Caco-2 (cell line): ENCODE results near the gene ANAPC2. TPM values are rescaled to one million over a fixed set of nuclear protein-coding genes. Genes with fewer than 3 reads are reported as not detected.

Experiments
- BruUV-seq: library from RNA; stranded (reverse); fragments of 400-500 nt; replicated peaks from 2 replicates; lab custom pipeline; 2021; lab: Mats Ljungman, UMichigan
- CTCF ChIA-PET: fragments of 300-600 bp; sonication (Branson Sonifier 250); formaldehyde crosslinking; loops from one replicate; lab custom pipeline; 2022; ENCODE audit warnings: antibody characterized with exemption; lab: Charles Lee
- POLR2A ChIA-PET: fragments of 300-600 bp; sonication (Branson Sonifier 250); formaldehyde crosslinking; loops from one replicate; lab custom pipeline; 2022; ENCODE audit warnings: antibody characterized with exemption; lab: Charles Lee
- DNase-seq, 2 experiments: peaks; one replicate each; pipeline versions ENCODE4 v3.0.0 to v3.0.0-alpha.2; 2020 to 2022
- H3K27me3 ChIP-seq: replicated peaks from 2 replicates; pipeline ENCODE4 v1.6.0; 2011; ENCODE audit warnings: low read length; ENCODE audit not compliant: control insufficient read depth, insufficient read depth
- H3K36me3 ChIP-seq: 2 replicates; pipeline ENCODE4 v1.5.1; 2011; ENCODE audit warnings: low read length; ENCODE audit not compliant: control insufficient read depth, insufficient read depth
- H3K4me1 ChIP-seq: fragments of 250-450 bp; sonication (Bioruptor Pico); 2 replicates; pipeline ENCODE4 v1.5.1; 2020; ENCODE audit warnings: mild to moderate bottlenecking
- H3K4me3 ChIP-seq: 2 replicates; pipeline ENCODE4 v1.5.1; 2011; ENCODE audit warnings: low read depth, mild to moderate bottlenecking, control low read depth, low read length
- H3K9me3 ChIP-seq: fragments of 250-450 bp; sonication (Bioruptor Pico); 2 replicates; pipeline ENCODE4 v1.5.1; 2020; ENCODE audit warnings: mild to moderate bottlenecking, moderate library complexity
- H3K27ac Mint-ChIP-seq: one replicate; pipeline ENCODE4 v1.8.0; 2022; ENCODE audit warnings: mixed read lengths; ENCODE audit not compliant: unreplicated experiment
- H3K27me3 Mint-ChIP-seq: one replicate; pipeline ENCODE4 v1.8.0; 2022; ENCODE audit warnings: mixed read lengths; ENCODE audit not compliant: insufficient read depth, unreplicated experiment
- H3K36me3 Mint-ChIP-seq: one replicate; pipeline ENCODE4 v1.8.0; 2022; ENCODE audit warnings: mild to moderate bottlenecking, mixed read lengths; ENCODE audit not compliant: insufficient read depth, unreplicated experiment
- H3K4me1 Mint-ChIP-seq: one replicate; pipeline ENCODE4 v1.8.0; 2022; ENCODE audit warnings: low read depth, mixed read lengths; ENCODE audit not compliant: unreplicated experiment
- H3K4me3 Mint-ChIP-seq: one replicate; pipeline ENCODE4 v1.8.0; 2022; ENCODE audit warnings: mild to moderate bottlenecking, moderate library complexity, mixed read lengths; ENCODE audit not compliant: unreplicated experiment
- H3K9me3 Mint-ChIP-seq: one replicate; pipeline ENCODE4 v1.8.0; 2022; ENCODE audit warnings: mixed read lengths; ENCODE audit not compliant: unreplicated experiment
- intact Hi-C: fragments of 100-400 bp; cut with micrococcal nuclease; formaldehyde crosslinking; loops from one replicate; pipeline ENCODE4 v1.10.0; 2022; ENCODE audit not compliant: unreplicated experiment
- total RNA-seq: library from RNA; stranded (reverse); gene quantifications from 2 replicates; pipeline ENCODE4 v1.2.3, GENCODE V29; 2022
- TF ChIP-seq, protein P1 (sequence below), 2 experiments: fragments of 200-600 bp in 1 of 2; IDR thresholded peaks; 1 replicate in 1 of 2; 2 replicates in 1 of 2; pipeline versions ENCODE4 v1.5.1 to v1.8.0; 2011 to 2022; ENCODE audit warnings: antibody characterized with exemption in 1 of 2, control low read depth in 1 of 2, inconsistent platforms in 1 of 2, low read depth in 1 of 2, low read length in 1 of 2, mild to moderate bottlenecking in 1 of 2, moderate library complexity in 1 of 2; ENCODE audit not compliant: insufficient read depth in 1 of 2, severe bottlenecking in 1 of 2, unreplicated experiment in 1 of 2

ANAPC2 gene
- total RNA-seq, 1 experiment from 2014 or later: 67.5 TPM

DNA sequence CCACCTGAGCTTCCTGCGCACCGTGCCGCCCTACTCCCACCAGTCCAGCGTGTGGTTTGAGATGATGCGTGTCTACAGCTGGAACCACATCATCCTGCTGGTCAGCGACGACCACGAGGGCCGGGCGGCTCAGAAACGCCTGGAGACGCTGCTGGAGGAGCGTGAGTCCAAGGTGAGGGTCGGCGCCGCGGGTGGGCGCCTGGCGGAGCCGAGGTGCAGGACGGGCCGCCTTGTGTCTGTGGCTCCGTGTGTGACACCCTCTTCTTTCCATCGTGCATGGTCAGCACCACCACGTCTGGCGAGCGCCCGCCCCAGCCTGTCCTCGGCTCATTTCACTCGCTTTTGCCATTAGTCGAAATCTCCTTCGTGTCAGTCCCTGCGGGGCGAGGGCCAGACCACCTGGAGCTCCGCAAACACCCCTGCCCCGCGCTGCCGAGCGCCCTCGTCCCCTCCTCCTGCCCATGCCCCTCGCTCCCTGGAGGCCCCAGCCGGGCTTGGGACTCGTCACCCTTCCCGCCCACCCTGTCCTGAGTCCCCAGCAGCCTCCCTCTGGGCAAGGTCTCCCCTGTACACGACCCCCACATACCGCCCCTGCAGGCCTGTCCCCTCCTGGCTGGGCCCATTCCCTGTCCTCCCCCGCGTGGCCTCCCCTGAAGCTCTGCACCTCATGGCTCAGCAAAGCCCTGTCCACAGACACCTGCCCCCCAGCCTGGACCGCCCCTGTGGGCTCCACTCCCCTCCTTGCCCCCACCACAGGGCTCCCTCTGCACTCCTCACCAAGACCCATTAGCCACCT, 42.4 kb downstream of the ANAPC2 start:
- no peaks in the 10 kb centered on the region for H3K36me3 ChIP-seq
- Mint-ChIP-seq H3K4me1 (no peaks in the 10 kb centered on the region), H3K27me3 (peaks cover 13% of the 10 kb centered on the region), H3K4me3 (no peak overlapping the region), H3K9me3 (no peaks in the 10 kb centered on the region), H3K27ac (no peak overlapping the region), H3K36me3 (peaks cover 7% of the 10 kb centered on the region)
- no peak overlapping the region for H3K4me3 ChIP-seq
- no peak for DNase-seq
- TF ChIP-seq, protein P1, sequence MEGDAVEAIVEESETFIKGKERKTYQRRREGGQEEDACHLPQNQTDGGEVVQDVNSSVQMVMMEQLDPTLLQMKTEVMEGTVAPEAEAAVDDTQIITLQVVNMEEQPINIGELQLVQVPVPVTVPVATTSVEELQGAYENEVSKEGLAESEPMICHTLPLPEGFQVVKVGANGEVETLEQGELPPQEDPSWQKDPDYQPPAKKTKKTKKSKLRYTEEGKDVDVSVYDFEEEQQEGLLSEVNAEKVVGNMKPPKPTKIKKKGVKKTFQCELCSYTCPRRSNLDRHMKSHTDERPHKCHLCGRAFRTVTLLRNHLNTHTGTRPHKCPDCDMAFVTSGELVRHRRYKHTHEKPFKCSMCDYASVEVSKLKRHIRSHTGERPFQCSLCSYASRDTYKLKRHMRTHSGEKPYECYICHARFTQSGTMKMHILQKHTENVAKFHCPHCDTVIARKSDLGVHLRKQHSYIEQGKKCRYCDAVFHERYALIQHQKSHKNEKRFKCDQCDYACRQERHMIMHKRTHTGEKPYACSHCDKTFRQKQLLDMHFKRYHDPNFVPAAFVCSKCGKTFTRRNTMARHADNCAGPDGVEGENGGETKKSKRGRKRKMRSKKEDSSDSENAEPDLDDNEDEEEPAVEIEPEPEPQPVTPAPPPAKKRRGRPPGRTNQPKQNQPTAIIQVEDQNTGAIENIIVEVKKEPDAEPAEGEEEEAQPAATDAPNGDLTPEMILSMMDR (IDR thresholded peaks at IDR 0.05; ENCODE audit: insufficient read depth in 1 of 2, low read depth in 1 of 2, low read length in 1 of 2, severe bottlenecking in 1 of 2, unreplicated experiment in 1 of 2): no peak
- H3K9me3 ChIP-seq: no peaks in the 10 kb centered on the region
- intact Hi-C loops: no loop called here
- H3K27me3 ChIP-seq: no peaks in the 10 kb centered on the region
- no TSS peak for BruUV-seq
- ChIA-PET POLR2A (no interaction called here), CTCF (interaction anchor here (0.5 kb wide), 1 partner anchor 78 kb away, joined by 5 read pairs; no protein-coding TSS in a partner anchor)
- H3K4me1 ChIP-seq: no peaks in the 10 kb centered on the region

DNA sequence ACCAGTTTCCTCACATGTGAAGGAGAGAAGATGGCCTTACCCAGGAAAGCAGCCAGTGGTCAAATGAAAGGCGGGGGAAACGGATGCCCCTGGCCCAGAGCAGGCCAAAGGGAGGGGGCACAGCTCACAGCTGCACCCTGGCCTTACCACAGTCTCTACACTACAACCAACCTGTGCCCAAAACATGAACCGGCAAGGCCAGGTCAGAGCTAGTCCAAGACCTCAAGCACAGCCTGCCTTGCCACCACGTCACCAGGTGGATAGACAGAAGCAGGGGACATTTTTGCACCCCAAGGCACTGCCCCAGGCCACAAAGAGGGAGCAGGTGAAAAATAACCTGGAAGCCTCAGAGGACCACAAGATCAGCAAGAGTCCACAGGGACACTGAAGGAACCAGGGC, 44.9 kb downstream of the ANAPC2 start:
- no peaks in the 10 kb centered on the region for H3K9me3 ChIP-seq
- H3K27me3 Mint-ChIP-seq: peaks cover 13% of the 10 kb centered on the region
- intact Hi-C loops: loop anchor here (5.0 kb wide), 1 partner anchor 501 kb away; no protein-coding TSS in a partner anchor
- no peak overlapping the region for H3K4me3 ChIP-seq
- H3K27me3 ChIP-seq: no peaks in the 10 kb centered on the region
- H3K4me1 Mint-ChIP-seq: no peaks in the 10 kb centered on the region
- DNase-seq: no peak
- no peaks in the 10 kb centered on the region for H3K36me3 Mint-ChIP-seq
- no peaks in the 10 kb centered on the region for H3K36me3 ChIP-seq
- no TSS peak for BruUV-seq
- ChIA-PET POLR2A (no interaction called here), CTCF (no interaction called here)
- no peak overlapping the region for H3K27ac Mint-ChIP-seq
- no peak overlapping the region for H3K4me3 Mint-ChIP-seq
- peaks cover 5% of the 10 kb centered on the region; the same call in 1 of the 2 replicates for H3K4me1 ChIP-seq
- TF ChIP-seq, protein P1 (IDR thresholded peaks at IDR 0.05; ENCODE audit: insufficient read depth in 1 of 2, low read depth in 1 of 2, low read length in 1 of 2, severe bottlenecking in 1 of 2, unreplicated experiment in 1 of 2): no peak
- H3K9me3 Mint-ChIP-seq: no peaks in the 10 kb centered on the region

DNA sequence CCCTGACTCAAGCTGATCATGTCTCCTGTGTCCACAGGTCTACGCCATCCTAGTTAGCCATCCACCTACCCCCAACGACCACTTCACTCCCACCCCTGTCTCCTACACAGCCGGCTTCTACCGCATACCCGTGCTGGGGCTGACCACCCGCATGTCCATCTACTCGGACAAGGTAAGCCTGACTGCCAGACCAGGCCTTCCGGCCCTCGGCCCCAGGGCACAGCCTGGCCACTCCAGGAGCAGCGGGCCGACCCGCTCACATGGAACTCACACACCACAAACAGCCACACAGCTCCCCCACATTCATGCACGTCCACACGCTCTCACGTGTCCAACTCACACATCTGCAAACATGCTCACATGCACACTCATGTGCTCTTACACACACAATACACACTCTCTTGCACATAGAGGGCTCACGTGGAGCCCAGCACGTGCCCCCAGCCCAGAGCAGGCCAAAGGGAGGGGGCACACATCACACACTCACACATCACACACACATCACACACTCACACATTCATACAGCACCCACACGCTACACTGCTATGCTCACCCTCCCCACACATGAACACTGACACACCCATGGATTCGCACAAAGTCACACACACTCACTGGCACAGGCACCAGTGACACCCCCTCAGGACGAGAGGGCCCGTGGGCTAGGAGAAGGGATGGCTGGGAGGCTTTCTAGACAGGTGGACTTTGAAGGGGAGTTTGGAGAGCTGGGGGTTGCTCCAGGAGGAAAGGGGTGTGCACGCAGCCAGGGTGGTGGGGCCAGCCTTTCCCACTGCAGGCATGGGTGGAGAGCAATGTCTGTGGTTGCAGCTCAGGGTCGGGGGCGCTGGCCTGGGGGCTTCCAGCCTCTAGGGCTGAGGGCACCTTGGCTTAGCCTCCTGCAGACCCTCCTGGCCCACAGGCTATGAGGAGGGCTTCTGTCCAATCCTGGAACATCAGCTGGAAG, 46.1 kb downstream of the ANAPC2 start:
- no peak for DNase-seq
- no peaks in the 10 kb centered on the region for H3K36me3 Mint-ChIP-seq
- BruUV-seq: no TSS peak
- TF ChIP-seq, protein P1 (IDR thresholded peaks at IDR 0.05; ENCODE audit: insufficient read depth in 1 of 2, low read depth in 1 of 2, low read length in 1 of 2, severe bottlenecking in 1 of 2, unreplicated experiment in 1 of 2): no peak
- H3K9me3 Mint-ChIP-seq: no peaks in the 10 kb centered on the region
- no peaks in the 10 kb centered on the region for H3K36me3 ChIP-seq
- no peak overlapping the region for H3K4me3 ChIP-seq
- no peak overlapping the region for H3K4me3 Mint-ChIP-seq
- CTCF ChIA-PET: no interaction called here
- intact Hi-C loops: loop anchor here (5.0 kb wide), 1 partner anchor 500 kb away; no protein-coding TSS in a partner anchor
- peaks cover 13% of the 10 kb centered on the region for H3K27me3 Mint-ChIP-seq
- no peaks in the 10 kb centered on the region for H3K27me3 ChIP-seq
- no peaks in the 10 kb centered on the region for H3K4me1 Mint-ChIP-seq
- no peak overlapping the region for H3K27ac Mint-ChIP-seq
- no peaks in the 10 kb centered on the region for H3K9me3 ChIP-seq
- H3K4me1 ChIP-seq: peaks cover 10% of the 10 kb centered on the region; the same call in 1 of the 2 replicates
- POLR2A ChIA-PET: no interaction called here
